PC-3 (cell line): ENCODE data around the gene PKP2. TPM values are rescaled to one million over a fixed set of nuclear protein-coding genes. Genes with fewer than 3 reads are reported as not detected.

ENCODE experiments used
- ATAC-seq: fragments of 200-7000 bp; cut with Tn5 transposase; 2 replicates; pipeline ENCODE4 v1.9.1; 2020; ENCODE audit warnings: mild to moderate bottlenecking, moderate library complexity
- BruUV-seq: library from RNA; stranded (reverse); fragments of 400-500 nt; replicated peaks from 2 replicates; lab custom pipeline; 2021; lab: Mats Ljungman, UMichigan
- CTCF ChIA-PET: fragments of 300-600 bp; sonication (Branson Sonifier 250); formaldehyde crosslinking; loops from one replicate; lab custom pipeline; 2022; ENCODE audit warnings: antibody characterized with exemption; lab: Charles Lee
- POLR2A ChIA-PET: fragments of 300-600 bp; sonication (Branson Sonifier 250); formaldehyde crosslinking; loops from one replicate; lab custom pipeline; 2022; ENCODE audit warnings: antibody characterized with exemption; ENCODE audit not compliant: unreplicated experiment; lab: Charles Lee
- DNase-seq: peaks from one replicate; pipeline ENCODE4 v3.0.0-alpha.2; 2015
- H2AFZ ChIP-seq: fragments of 300-600 bp; sonication (generic); 2 replicates; pipeline ENCODE4 v1.6.0; 2016; ENCODE audit warnings: antibody characterized with exemption, low read length
- H3F3A ChIP-seq: fragments of 300-600 bp; sonication (generic); one replicate; pipeline ENCODE4 v1.6.0; 2017; ENCODE audit warnings: antibody characterized with exemption, low read length, control low read depth, mild to moderate bottlenecking; ENCODE audit not compliant: unreplicated experiment
- H3K27ac ChIP-seq: fragments of 300-600 bp; sonication (generic); 2 replicates; pipeline ENCODE4 v1.5.1; 2016; ENCODE audit warnings: mild to moderate bottlenecking, low read length
- H3K27me3 ChIP-seq: fragments of 300-600 bp; sonication (generic); 2 replicates; pipeline ENCODE4 v1.6.1; 2016; ENCODE audit warnings: low read length, mixed read lengths
- H3K36me3 ChIP-seq: fragments of 300-600 bp; sonication (generic); 2 replicates; pipeline ENCODE4 v1.6.1; 2016; ENCODE audit warnings: low read depth, mixed run types, low read length, mixed read lengths
- H3K4me1 ChIP-seq: fragments of 300-600 bp; sonication (generic); 2 replicates; pipeline ENCODE4 v1.5.1; 2016; ENCODE audit warnings: low read length; ENCODE audit not compliant: insufficient read depth
- H3K4me2 ChIP-seq: fragments of 300-600 bp; sonication (generic); 2 replicates; pipeline ENCODE4 v1.6.0; 2016; ENCODE audit warnings: low read length
- H3K4me3 ChIP-seq: fragments of 300-600 bp; sonication (generic); 2 replicates; pipeline ENCODE4 v1.5.1; 2016; ENCODE audit warnings: mild to moderate bottlenecking, low read length, mixed read lengths
- H3K79me2 ChIP-seq: fragments of 300-600 bp; sonication (generic); 2 replicates; pipeline ENCODE4 v1.6.1; 2017; ENCODE audit warnings: low read length, mixed read lengths
- H3K9ac ChIP-seq: fragments of 300-600 bp; sonication (generic); 2 replicates; pipeline ENCODE4 v1.6.0; 2016; ENCODE audit warnings: mild to moderate bottlenecking, low read length
- H3K9me2 ChIP-seq: fragments of 300-600 bp; sonication (generic); replicated peaks from 2 replicates; pipeline ENCODE4 v1.6.1; 2016; ENCODE audit warnings: mixed run types, low read length, mixed read lengths
- H3K9me3 ChIP-seq: fragments of 300-600 bp; sonication (generic); 2 replicates; pipeline ENCODE4 v1.6.1; 2016; ENCODE audit warnings: low read length, mixed read lengths
- H4K20me1 ChIP-seq: fragments of 300-600 bp; sonication (generic); 2 replicates; pipeline ENCODE4 v1.6.1; 2016; ENCODE audit warnings: low read length, mixed read lengths
- EZH2 ChIP-seq: fragments of 300-600 bp; sonication (generic); IDR thresholded peaks from one replicate; pipeline ENCODE4 v1.6.1; 2017; ENCODE audit warnings: antibody characterized with exemption, mild to moderate bottlenecking, low read length; ENCODE audit not compliant: unreplicated experiment
- EZH2phosphoT487 ChIP-seq: fragments of 300-600 bp; sonication (generic); IDR thresholded peaks from 2 replicates; pipeline ENCODE4 v1.6.1; 2018; ENCODE audit warnings: mild to moderate bottlenecking, antibody characterized with exemption, low read length, borderline replicate concordance
- intact Hi-C: fragments of 100-400 bp; cut with micrococcal nuclease; formaldehyde crosslinking; loops from 2 replicates; pipeline ENCODE4 v1.9.0; 2023
- total RNA-seq: library from RNA; depleted of rRNA; stranded (reverse); fragments of >200 nt; gene quantifications from 2 replicates; pipeline ENCODE4 v1.2.3, GENCODE V29; 2014
- TF ChIP-seq, protein P1 (sequence below): fragments of 300-600 bp; sonication (generic); conservative IDR thresholded peaks from 2 replicates; pipeline ENCODE4 v1.5.1; 2017; ENCODE audit warnings: antibody characterized with exemption, low read depth, mild to moderate bottlenecking, low read length

PKP2 gene
- total RNA-seq, 1 experiment from 2014 or later = 12.7 TPM

DNA sequence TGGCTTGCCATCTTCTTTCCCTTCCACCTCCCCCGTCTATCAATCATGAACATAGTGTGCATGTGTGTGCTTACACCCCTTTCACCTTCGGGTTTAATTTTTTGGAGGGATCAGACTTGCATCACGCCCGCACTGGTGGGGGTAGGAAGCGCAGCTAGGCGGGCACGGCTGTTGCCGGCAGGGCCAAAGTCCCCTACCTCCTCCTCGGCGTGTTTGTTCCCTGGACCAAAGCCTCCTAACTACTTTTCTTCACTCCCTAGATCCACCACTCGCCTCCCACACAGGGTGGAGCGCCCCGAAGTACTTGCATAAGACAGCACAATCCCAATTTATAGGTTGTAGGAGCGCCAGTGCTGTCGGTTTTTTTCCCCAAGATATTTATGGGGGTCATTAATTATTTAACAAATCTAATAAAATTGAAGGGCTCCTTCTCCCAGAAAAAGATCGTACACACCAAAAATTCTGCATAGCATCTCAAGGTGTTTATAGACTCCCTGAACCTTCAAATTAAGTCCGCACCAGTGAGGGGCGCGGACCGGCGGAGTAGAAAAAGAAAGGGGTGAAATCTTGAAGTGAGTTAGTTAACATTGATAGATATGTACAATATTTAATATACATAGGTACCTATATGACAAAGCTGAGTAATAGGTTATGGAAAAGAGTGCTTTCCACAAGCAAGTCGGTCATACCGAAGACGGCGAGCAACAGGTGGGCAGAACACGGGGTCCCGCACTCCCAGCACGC lies 717 bp downstream of the PKP2 start:
- H2AFZ ChIP-seq = peak overlapping the region; percentile 80
- TF ChIP-seq EZH2 (no peak), EZH2phosphoT487 (no peak)
- TF ChIP-seq, protein P1, sequence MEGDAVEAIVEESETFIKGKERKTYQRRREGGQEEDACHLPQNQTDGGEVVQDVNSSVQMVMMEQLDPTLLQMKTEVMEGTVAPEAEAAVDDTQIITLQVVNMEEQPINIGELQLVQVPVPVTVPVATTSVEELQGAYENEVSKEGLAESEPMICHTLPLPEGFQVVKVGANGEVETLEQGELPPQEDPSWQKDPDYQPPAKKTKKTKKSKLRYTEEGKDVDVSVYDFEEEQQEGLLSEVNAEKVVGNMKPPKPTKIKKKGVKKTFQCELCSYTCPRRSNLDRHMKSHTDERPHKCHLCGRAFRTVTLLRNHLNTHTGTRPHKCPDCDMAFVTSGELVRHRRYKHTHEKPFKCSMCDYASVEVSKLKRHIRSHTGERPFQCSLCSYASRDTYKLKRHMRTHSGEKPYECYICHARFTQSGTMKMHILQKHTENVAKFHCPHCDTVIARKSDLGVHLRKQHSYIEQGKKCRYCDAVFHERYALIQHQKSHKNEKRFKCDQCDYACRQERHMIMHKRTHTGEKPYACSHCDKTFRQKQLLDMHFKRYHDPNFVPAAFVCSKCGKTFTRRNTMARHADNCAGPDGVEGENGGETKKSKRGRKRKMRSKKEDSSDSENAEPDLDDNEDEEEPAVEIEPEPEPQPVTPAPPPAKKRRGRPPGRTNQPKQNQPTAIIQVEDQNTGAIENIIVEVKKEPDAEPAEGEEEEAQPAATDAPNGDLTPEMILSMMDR = peak; percentile 34; the same call in 1 of the 2 replicates
- peaks cover 21% of the 10 kb centered on the region for H3K4me1 ChIP-seq
- peak; percentile 12 for ATAC-seq
- H3K79me2 ChIP-seq = peaks cover 15% of the 10 kb centered on the region
- H3K9ac ChIP-seq = peak overlapping the region; percentile 69
- TSS peak; percentile 64 for BruUV-seq
- no peak overlapping the region for H3K27ac ChIP-seq
- no peaks in the 10 kb centered on the region for H4K20me1 ChIP-seq
- intact Hi-C loops = no loop called here
- H3K4me3 ChIP-seq = peak overlapping the region; percentile 69
- no peaks in the 10 kb centered on the region for H3F3A ChIP-seq
- peak overlapping the region; percentile 93 for H3K4me2 ChIP-seq
- H3K9me3 ChIP-seq = no peaks in the 10 kb centered on the region
- H3K36me3 ChIP-seq = no peaks in the 10 kb centered on the region
- peak; percentile 20 for DNase-seq
- ChIA-PET CTCF (interaction anchor here (1.0 kb wide), 1 partner anchor 140 kb away, joined by 6 read pairs; the partner anchor contains the start of gene YARS2), POLR2A (interaction anchor here (0.6 to 1.2 kb wide), 3 partner anchors 13 to 140 kb away, joined by 3 to 8 read pairs (median 5); partner anchors contain the start of gene YARS2)
- H3K9me2 ChIP-seq = no peaks in the 10 kb centered on the region
- no peaks in the 10 kb centered on the region for H3K27me3 ChIP-seq

DNA sequence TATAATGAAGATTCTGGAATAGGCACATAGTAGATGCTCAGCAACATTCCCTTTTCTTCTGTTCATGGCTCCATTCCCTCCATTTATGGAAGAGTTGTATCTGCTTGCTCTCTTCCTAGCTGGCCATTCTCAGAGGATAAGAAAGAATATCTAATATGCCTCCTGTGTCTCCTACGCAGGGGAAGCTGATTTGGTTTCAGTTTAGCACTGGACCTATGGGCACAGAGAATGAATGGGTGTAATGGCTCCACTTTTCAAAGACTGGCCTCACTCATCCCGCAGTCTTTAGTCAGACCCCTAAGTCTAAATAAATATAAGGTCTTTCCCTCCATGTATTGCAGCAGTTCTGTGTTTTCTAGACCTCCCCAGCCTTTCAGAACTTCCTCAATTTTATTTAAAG lies 2.0 kb downstream of the PKP2 start:
- no peaks in the 10 kb centered on the region for H3K27me3 ChIP-seq
- no peaks in the 10 kb centered on the region for H3K36me3 ChIP-seq
- CTCF ChIA-PET = no interaction called here
- intact Hi-C loops = no loop called here
- no peak for ATAC-seq
- H3K4me2 ChIP-seq = no peak overlapping the region
- no peaks in the 10 kb centered on the region for H4K20me1 ChIP-seq
- no peak overlapping the region for H2AFZ ChIP-seq
- no peak overlapping the region for H3K27ac ChIP-seq
- H3K9ac ChIP-seq = no peak overlapping the region
- no TSS peak for BruUV-seq
- POLR2A ChIA-PET = no interaction called here
- no peaks in the 10 kb centered on the region for H3F3A ChIP-seq
- TF ChIP-seq EZH2phosphoT487 (no peak), EZH2 (no peak)
- TF ChIP-seq, protein P1 = no peak
- H3K79me2 ChIP-seq = peaks cover 15% of the 10 kb centered on the region
- no peaks in the 10 kb centered on the region for H3K9me3 ChIP-seq
- DNase-seq = no peak
- peaks cover 21% of the 10 kb centered on the region for H3K4me1 ChIP-seq
- H3K9me2 ChIP-seq = no peaks in the 10 kb centered on the region
- no peak overlapping the region for H3K4me3 ChIP-seq

DNA sequence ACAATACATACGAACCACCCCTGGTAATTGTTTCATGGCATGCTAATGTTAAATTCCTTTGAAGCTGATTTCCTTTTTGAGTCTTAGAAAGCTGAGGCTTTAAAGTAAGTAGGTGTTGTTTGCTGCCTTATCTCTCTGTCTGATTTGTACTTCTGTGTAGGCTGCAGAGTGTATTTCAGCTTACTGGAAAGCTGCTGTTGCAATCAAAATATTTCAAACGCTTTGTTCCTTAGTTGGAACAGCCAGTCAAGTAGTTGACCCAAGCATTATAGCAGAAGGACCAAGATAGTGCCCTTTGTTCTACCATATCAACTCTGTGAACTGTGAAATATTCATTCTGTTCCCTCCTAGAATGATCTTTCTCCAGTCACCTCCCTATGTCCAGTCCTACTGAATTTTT lies 3.1 kb downstream of the PKP2 start:
- peaks cover 15% of the 10 kb centered on the region for H3K79me2 ChIP-seq
- intact Hi-C loops = no loop called here
- TF ChIP-seq, protein P1 = no peak
- no peak for TF ChIP-seq EZH2phosphoT487
- TF ChIP-seq EZH2 = no peak
- no peak overlapping the region for H2AFZ ChIP-seq
- POLR2A ChIA-PET = interaction anchor here (0.6 kb wide), 1 partner anchor 536 kb away, joined by 8 read pairs; no protein-coding TSS in a partner anchor
- no peak overlapping the region for H3K27ac ChIP-seq
- no peak overlapping the region for H3K9ac ChIP-seq
- no peaks in the 10 kb centered on the region for H3K9me2 ChIP-seq
- no peaks in the 10 kb centered on the region for H3K36me3 ChIP-seq
- H3K4me1 ChIP-seq = peaks cover 21% of the 10 kb centered on the region
- no TSS peak for BruUV-seq
- H3K4me3 ChIP-seq = no peak overlapping the region
- no peak overlapping the region for H3K4me2 ChIP-seq
- no peak for DNase-seq
- no peaks in the 10 kb centered on the region for H3F3A ChIP-seq
- no peaks in the 10 kb centered on the region for H3K9me3 ChIP-seq
- H3K27me3 ChIP-seq = no peaks in the 10 kb centered on the region
- CTCF ChIA-PET = no interaction called here
- H4K20me1 ChIP-seq = no peaks in the 10 kb centered on the region
- no peak for ATAC-seq
